CD4-positive, alpha-beta T cell treated with Interleukin-2 at 100 ng/mL for 4 hours (primary cell): ENCODE results near the gene LCT.

Experiments used
- DNase-seq: peaks from one replicate; pipeline ENCODE4 v3.0.0-alpha.2; 2020; ENCODE audit warnings: low spot score

Gene LCT

DNA sequence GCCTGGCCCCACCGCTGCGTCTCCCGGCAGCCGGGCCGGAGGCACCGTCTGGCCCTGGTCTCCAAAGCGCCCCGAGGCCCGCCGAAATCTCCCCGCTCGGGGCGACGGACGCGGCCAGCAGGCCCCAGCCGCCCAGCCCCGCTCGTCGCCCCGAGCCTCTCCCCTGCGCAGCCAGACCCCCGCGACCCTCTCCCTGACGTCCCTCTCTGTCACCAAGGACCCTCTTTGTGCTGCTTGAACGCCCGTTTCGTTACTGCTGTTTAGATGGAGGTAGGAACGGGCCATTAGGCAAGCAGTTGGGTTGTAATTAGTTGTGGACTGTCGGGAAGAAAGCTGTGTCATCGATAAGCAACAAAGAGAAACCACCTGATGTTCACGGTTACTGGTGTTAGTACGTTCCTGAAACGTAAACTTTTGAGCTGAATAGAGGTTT lies 94.6 kb downstream of the LCT start:
- DNase-seq: peak; percentile 48

- peak; percentile 96 for DNase-seq
These were observed 95.3 kb downstream of the LCT start, which contains the start of gene UBXN4 for GRCh38 chr2:135741395-135742324. Gene UBXN4 (plus strand): TSS chr2:135741855. CDS start chr2:135741930, 75 bp downstream.

- DNase-seq: no peak
These were observed 96.0 kb downstream of the LCT start for GRCh38 chr2:135741043-135741394.

DNA sequence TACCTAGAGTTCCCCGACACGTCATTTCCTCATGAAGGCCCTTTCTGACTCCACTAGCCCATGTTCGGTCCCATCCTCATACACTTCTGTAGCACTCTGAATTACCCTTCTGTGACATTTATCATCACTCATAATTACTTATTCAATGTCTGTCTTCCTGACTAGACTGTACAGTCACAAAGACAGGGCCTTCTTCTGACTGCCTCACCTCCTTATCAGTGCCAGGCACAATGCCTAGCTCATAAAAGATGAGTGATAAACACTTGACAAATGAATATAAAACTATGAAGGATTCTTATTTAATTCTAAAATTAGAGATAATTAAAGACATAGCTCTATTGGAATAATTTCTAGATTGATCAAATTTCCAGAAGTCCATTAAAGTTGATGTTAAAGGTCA lies 96.8 kb downstream of the LCT start:
- no peak for DNase-seq
